ENCODE results near the gene XPC. TPM values are rescaled to one million over a fixed set of nuclear protein-coding genes. Genes with fewer than 3 reads are reported as not detected.
"Not testable (repeated sequence)": the region's sequence is repeated elsewhere in the genome, so short reads cannot be mapped to it uniquely, and the experiment has no call there.

XPC gene
- total RNA-seq, 2 donors from 2014 or later: 33.0 to 40.0 TPM

DNA sequence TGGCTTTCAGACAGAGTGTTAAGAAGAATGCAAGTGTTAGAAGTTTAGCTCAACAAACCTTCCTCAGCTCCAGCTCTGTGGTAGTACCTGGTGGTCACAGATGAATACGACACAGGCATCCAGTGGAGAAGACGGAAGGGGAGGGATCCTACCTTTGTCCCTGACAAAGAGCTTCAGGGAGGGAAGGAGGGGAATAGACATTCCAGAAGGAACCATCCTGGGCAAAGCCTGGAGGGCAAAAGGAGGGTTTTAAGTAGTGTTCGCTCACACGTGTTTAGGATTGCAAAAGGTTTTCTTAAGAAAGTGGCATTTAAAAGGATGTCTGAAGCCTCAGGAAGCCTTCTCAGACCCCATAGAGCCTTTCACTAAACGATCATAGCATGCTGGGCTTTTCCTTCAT is 56.5 kb downstream of the XPC start:
- H3K9me3 Mint-ChIP-seq: peaks cover 16% of the 10 kb centered on the region
- peak; percentile 64 for DNase-seq
- Histone ChIP-seq H3K27ac (ENCODE audit: low read depth, low read length) (no peak overlapping the region), H3K27me3 (ENCODE audit: control insufficient read depth, insufficient read depth, low read length, poor library complexity, severe bottlenecking) (no peaks in the 10 kb centered on the region), H3K36me3 (ENCODE audit: control insufficient read depth, insufficient read depth, low read length) (peaks cover 49% of the 10 kb centered on the region), H3K4me1 (ENCODE audit: control insufficient read depth, insufficient read depth, low read length) (peaks cover 4% of the 10 kb centered on the region), H3K9me3 (ENCODE audit: control insufficient read depth, low read length) (peaks cover 33% of the 10 kb centered on the region), H3K9ac (ENCODE audit: extremely low read depth, low read length, poor library complexity, severe bottlenecking) (no peak overlapping the region), H3K4me3 (ENCODE audit: low read length) (peak overlapping the region; percentile 92)
- peaks cover 40% of the 10 kb centered on the region for H3K36me3 Mint-ChIP-seq (ENCODE audit: low read depth)
- H3K4me3 Mint-ChIP-seq: peak overlapping the region; percentile 93
- H3K27me3 Mint-ChIP-seq (ENCODE audit: insufficient read depth): no peaks in the 10 kb centered on the region
- no peak overlapping the region for H3K27ac Mint-ChIP-seq
- TF ChIP-seq, protein P1, sequence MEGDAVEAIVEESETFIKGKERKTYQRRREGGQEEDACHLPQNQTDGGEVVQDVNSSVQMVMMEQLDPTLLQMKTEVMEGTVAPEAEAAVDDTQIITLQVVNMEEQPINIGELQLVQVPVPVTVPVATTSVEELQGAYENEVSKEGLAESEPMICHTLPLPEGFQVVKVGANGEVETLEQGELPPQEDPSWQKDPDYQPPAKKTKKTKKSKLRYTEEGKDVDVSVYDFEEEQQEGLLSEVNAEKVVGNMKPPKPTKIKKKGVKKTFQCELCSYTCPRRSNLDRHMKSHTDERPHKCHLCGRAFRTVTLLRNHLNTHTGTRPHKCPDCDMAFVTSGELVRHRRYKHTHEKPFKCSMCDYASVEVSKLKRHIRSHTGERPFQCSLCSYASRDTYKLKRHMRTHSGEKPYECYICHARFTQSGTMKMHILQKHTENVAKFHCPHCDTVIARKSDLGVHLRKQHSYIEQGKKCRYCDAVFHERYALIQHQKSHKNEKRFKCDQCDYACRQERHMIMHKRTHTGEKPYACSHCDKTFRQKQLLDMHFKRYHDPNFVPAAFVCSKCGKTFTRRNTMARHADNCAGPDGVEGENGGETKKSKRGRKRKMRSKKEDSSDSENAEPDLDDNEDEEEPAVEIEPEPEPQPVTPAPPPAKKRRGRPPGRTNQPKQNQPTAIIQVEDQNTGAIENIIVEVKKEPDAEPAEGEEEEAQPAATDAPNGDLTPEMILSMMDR (conservative IDR thresholded peaks at IDR 0.05): no peak
- 59 to 73% methylated on average over 4 to 5 of the region's 5 CpGs for WGBS, 2 experiments (ENCODE audit: insufficient coverage in 1 of 2, insufficient read length in 1 of 2)
- H3K4me1 Mint-ChIP-seq: peaks cover 19% of the 10 kb centered on the region

DNA sequence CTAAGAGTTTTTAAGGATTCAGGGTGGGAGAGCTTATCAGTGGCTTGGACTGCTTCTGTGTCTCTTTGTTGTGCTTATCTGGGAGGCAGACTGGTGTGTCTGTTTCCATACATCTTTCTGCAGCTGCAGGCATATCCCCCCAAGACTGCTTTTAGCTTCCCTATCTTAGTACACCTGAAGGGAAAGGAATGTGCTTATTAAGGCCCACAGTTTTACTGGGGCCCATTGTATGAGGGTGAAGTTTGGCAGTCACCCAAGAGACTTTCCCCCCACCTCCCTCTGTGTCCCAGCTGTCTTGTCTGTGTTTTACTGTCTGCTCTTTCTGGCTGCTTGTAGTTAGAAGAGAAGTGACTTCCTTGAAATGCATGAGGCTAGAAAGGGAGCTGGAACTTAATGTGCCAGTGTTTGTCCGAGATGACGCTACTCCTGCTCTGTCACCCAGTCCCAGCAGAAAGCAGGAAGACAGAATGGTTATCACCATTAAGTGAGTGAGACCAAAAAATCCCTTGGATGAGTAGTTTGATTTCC is 57.4 kb downstream of the XPC start:
- H3K9me3 ChIP-seq (ENCODE audit: control insufficient read depth, low read length): peaks cover 33% of the 10 kb centered on the region
- not testable (repeated sequence) for H3K27me3 ChIP-seq (ENCODE audit: control insufficient read depth, insufficient read depth, low read length, poor library complexity, severe bottlenecking); DNase-seq; H3K4me3 Mint-ChIP-seq; H3K4me1 ChIP-seq (ENCODE audit: control insufficient read depth, insufficient read depth, low read length); H3K9ac ChIP-seq (ENCODE audit: extremely low read depth, low read length, poor library complexity, severe bottlenecking); H3K27me3 Mint-ChIP-seq (ENCODE audit: insufficient read depth); H3K27ac Mint-ChIP-seq; H3K27ac ChIP-seq (ENCODE audit: low read depth, low read length)
- 87 to 97% methylated on average over 2 of the region's 2 CpGs for WGBS, 2 experiments (ENCODE audit: insufficient coverage in 1 of 2, insufficient read length in 1 of 2)
- H3K4me3 ChIP-seq (ENCODE audit: low read length): peak overlapping the region; percentile 41
- peaks cover 13% of the 10 kb centered on the region for H3K4me1 Mint-ChIP-seq
- H3K36me3 Mint-ChIP-seq (ENCODE audit: low read depth): peaks cover 37% of the 10 kb centered on the region
- peaks cover 52% of the 10 kb centered on the region for H3K36me3 ChIP-seq (ENCODE audit: control insufficient read depth, insufficient read depth, low read length)
- H3K9me3 Mint-ChIP-seq: peaks cover 16% of the 10 kb centered on the region

DNA sequence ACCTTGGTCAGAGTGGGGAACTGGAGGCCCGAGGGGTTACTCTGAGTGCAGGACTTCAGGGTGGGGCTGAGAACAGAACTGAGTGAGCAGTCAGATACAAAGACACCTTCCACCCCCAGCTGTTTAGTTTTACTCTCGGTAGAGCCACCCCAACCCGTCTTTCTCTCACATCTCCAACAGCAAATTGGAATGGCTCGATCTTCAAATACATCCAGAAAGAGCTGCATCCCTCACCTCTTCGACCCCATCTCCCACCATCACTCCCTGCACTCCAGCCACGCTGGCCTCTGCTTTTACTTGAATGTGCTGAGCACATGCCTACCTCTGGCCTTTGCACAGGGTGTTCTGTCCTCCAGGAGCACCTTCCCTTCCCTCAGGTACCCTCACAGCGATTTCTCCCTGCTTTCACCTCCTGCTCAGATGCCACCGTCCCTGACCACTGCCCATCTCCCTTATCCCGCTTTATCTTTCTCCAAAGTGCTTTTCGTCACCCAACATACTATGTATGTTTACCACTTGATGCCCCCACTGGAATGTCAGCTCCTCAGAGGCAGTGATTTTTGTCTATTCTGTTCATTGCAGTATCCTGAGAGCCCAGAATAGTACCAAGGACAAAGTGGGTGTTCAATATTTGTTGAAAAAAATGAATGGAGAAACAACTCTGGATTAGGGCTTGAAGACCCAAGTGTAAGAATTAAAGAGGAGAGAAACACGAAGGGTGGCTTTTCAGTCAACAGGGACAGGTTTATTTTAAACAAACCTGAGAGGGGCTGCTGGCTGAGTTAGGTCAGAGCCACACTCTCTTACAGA is 58.1 kb downstream of the XPC start:
- Mint-ChIP-seq H3K4me3 (no peak overlapping the region), H3K4me1 (peaks cover 10% of the 10 kb centered on the region), H3K27me3 (ENCODE audit: insufficient read depth) (no peaks in the 10 kb centered on the region), H3K27ac (no peak overlapping the region), H3K9me3 (peaks cover 16% of the 10 kb centered on the region), H3K36me3 (ENCODE audit: low read depth) (peaks cover 40% of the 10 kb centered on the region)
- Histone ChIP-seq H3K9me3 (ENCODE audit: control insufficient read depth, low read length) (peaks cover 33% of the 10 kb centered on the region), H3K4me1 (ENCODE audit: control insufficient read depth, insufficient read depth, low read length) (no peaks in the 10 kb centered on the region), H3K4me3 (ENCODE audit: low read length) (peak overlapping the region; percentile 50), H3K27me3 (ENCODE audit: control insufficient read depth, insufficient read depth, low read length, poor library complexity, severe bottlenecking) (no peaks in the 10 kb centered on the region), H3K36me3 (ENCODE audit: control insufficient read depth, insufficient read depth, low read length) (peaks cover 58% of the 10 kb centered on the region), H3K9ac (ENCODE audit: extremely low read depth, low read length, poor library complexity, severe bottlenecking) (no peak overlapping the region), H3K27ac (ENCODE audit: low read depth, low read length) (no peak overlapping the region)
- TF ChIP-seq, protein P1 (conservative IDR thresholded peaks at IDR 0.05): no peak
- WGBS, 2 experiments (ENCODE audit: insufficient coverage in 1 of 2, insufficient read length in 1 of 2): 95 to 99% methylated on average over 10 to 11 of the region's 11 CpGs
- DNase-seq: no peak

Data from endodermal cell (in vitro differentiated cells).